DOHH2 (cell line): ENCODE measurements around the gene ENSA.

Experiments
- CTCF ChIP-seq: fragments of 200-600 bp; sonication (generic); IDR thresholded peaks from one replicate; pipeline ENCODE4 v1.5.1; 2014; ENCODE audit warnings: antibody characterized with exemption, mild to moderate bottlenecking, low read depth, low read length; ENCODE audit not compliant: poor library complexity, severe bottlenecking
- EZH2phosphoT487 ChIP-seq: fragments of 200-600 bp; sonication (generic); IDR thresholded peaks from 2 replicates; pipeline ENCODE4 v1.6.1; 2017; ENCODE audit warnings: borderline replicate concordance, mild to moderate bottlenecking, antibody characterized with exemption, low read length, moderate library complexity, mixed read lengths

- no peak for TF ChIP-seq CTCF
- no peak for TF ChIP-seq EZH2phosphoT487
Measured at GRCh38 chr1:150678988-150679387, 49.6 kb upstream of the ENSA start.
